Neuron (in vitro differentiated cells): ENCODE measurements around the gene DAB1.

Experiments
- H2AFZ ChIP-seq: one replicate; pipeline ENCODE4 v1.6.1; 2013; ENCODE audit warnings: low read depth, mild to moderate bottlenecking, inconsistent platforms, low read length, moderate library complexity
- H3K27me3 ChIP-seq: one replicate; pipeline ENCODE4 v1.6.1; 2013; ENCODE audit warnings: low read length; ENCODE audit not compliant: insufficient read depth
- H3K36me3 ChIP-seq: one replicate; pipeline ENCODE4 v1.6.1; 2013; ENCODE audit warnings: low read length; ENCODE audit not compliant: insufficient read depth
- H3K4me1 ChIP-seq: one replicate; pipeline ENCODE4 v1.6.1; 2013; ENCODE audit warnings: low read length; ENCODE audit not compliant: insufficient read depth
- H3K4me3 ChIP-seq: 2 replicates; pipeline ENCODE4 v1.5.1; 2013; ENCODE audit warnings: mild to moderate bottlenecking, low read length, moderate library complexity
- H3K9me3 ChIP-seq: one replicate; pipeline ENCODE4 v1.6.1; 2013; ENCODE audit warnings: low read length

The DAB1 gene

DNA sequence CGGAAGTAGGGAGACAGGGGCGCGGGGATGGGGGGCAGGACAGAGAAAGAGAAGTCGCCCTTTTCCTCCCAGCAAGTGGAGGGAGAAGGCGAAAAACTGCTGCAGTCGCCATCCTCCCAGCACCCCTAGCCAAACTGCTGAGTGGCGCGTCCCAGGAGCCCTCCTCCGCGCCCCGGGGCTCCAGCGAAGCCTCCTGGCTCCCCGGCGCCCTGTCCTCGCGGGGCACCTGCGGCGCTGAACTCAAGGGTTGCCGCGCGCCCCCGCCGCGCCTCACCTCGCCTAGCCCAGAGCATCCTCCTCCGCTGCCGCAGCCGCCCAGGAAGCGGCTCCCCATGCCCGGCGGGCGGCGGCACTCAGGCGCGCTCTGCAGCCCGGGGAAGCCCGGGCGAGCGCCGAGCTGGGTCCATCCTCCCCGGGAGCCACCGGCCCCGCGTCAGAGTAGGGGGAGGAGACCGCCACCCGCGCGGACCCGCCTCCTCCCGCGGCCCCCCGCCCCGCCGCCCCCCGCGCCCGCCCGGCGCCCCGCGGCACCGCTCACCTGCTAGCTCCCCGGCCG is at the start of gene DAB1:
Gene DAB1 (minus strand): TSS at position 405 of the 556 bp plus-strand sequence. CDS start 133,030 bp downstream, outside the sequence.
- Histone ChIP-seq H3K36me3 (no peaks in the 10 kb centered on the region), H3K27me3 (no peaks in the 10 kb centered on the region), H3K4me3 (peak within 1 kb of the TSS; percentile 80), H3K9me3 (no peaks in the 10 kb centered on the region), H3K4me1 (peaks cover 11% of the 10 kb centered on the region), H2AFZ (peak within 1 kb of the TSS; percentile 89)

DNA sequence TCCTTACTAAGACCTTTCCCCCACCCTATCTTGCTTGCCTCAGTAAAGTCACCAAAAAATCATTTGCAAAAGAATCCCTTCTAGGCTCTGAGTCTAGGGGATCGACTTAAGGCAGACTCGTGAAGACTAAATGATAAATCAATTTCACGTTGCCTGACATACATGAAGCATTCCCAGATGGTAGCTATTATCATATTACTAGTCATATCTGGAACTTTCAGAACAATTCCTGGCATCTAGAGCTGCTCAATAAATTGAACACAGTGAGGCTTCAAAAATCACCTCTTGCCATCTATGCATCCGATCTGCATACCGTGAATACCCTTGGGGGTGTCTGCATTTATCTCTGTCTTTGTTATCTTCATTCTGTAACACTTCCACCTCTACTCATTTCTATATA is 49.6 kb upstream of the DAB1 start:
- Histone ChIP-seq H3K9me3 (peaks cover 2% of the 10 kb centered on the region), H2AFZ (no peak overlapping the region), H3K27me3 (no peaks in the 10 kb centered on the region), H3K36me3 (no peaks in the 10 kb centered on the region), H3K4me1 (no peaks in the 10 kb centered on the region), H3K4me3 (no peak overlapping the region)

DNA sequence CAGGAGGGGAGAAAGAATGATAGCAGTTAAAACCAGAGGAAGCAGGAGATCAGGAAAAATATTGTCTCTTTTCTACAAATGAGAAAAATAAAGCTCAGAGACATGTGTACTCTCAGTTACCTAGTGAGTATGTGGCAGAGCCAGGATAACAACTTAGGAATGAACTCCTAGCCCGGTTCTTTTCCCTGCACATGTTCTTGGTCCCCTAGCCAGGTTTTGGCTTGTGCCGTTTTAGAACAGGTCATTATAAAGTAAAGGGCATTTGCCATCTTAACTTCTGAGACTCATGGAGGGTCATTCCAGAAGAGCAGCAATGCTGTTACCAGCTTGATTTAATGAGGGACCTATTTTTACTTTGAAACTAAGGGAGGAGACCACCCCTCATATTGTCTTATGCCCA is 48.1 kb upstream of the DAB1 start:
- no peaks in the 10 kb centered on the region for H3K36me3 ChIP-seq
- H3K27me3 ChIP-seq, result no peaks in the 10 kb centered on the region
- no peaks in the 10 kb centered on the region for H3K4me1 ChIP-seq
- H2AFZ ChIP-seq, result no peak overlapping the region
- peaks cover 2% of the 10 kb centered on the region for H3K9me3 ChIP-seq
- H3K4me3 ChIP-seq, result no peak overlapping the region

GRCh38 chr1:57470036-57470435 is 46.2 kb upstream of the DAB1 start:
- peaks cover 2% of the 10 kb centered on the region for H3K9me3 ChIP-seq
- H3K4me3 ChIP-seq, result no peak overlapping the region
- peaks cover under 1% of the 10 kb centered on the region for H3K4me1 ChIP-seq
- no peaks in the 10 kb centered on the region for H3K36me3 ChIP-seq
- H3K27me3 ChIP-seq, result no peaks in the 10 kb centered on the region
- H2AFZ ChIP-seq, result no peak overlapping the region

DNA sequence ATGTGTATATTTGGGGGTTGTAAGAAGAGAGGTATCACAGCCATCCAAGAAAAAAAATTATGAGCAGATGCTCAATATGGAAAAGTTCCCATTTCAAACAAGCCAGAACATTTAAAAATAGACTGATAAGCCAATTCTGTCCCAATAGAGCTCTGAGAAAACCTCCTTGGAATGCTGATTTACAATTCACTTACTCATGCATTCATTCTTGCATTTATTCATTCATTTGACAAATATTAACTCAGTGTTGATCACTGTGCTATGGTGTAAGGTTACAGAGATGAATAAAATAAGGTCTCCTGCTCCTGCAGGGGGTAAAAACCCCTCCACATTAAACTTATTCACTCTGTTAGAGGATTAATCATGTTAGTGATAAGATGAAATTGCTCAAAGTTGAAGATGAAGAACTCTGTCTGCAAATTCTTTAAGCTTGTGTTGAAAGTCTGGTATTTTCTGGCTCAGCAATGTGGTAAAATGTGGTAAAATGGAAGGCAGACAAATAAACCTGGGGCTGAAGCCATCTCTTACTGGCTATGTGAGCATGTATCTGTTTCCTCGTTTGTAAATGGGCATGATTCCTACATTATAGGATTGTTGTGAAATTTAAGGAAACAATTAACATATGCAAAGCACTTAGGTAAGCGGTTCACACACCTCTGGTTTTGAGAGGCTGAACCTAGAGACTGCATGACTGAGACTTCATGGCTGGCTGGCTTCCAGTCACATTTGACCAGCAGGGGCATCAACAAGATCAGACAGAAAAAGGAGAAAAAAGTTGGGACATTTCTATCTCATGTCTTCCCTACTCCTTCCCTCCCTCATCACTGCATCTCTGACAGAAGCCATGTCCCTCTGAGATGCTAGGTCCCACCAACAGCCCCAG is 45.0 kb upstream of the DAB1 start:
- Histone ChIP-seq H3K4me3 (no peak overlapping the region), H2AFZ (no peak overlapping the region), H3K36me3 (no peaks in the 10 kb centered on the region), H3K4me1 (peaks cover 3% of the 10 kb centered on the region), H3K27me3 (no peaks in the 10 kb centered on the region), H3K9me3 (peaks cover 2% of the 10 kb centered on the region)

DNA sequence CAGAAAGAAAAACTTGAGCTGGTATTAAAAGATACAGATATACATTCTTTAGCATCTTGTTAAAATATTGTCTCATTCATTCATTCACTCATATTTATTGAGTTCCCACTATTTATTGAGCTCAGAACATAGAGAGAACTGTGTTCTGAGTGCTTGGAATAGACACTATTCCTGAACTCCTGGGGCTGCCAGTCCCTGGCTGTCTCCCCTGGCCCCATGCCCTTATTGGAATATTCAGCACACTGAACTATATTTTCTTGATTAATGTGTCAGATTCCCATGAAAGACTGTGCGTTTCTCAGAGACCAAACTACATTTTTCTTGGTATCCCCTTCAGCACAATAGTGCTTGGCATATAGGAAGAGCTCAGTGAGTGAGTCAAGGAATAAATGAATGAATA is 44.0 kb upstream of the DAB1 start:
- Histone ChIP-seq H3K9me3 (peaks cover 2% of the 10 kb centered on the region), H3K36me3 (no peaks in the 10 kb centered on the region), H3K4me1 (peaks cover 5% of the 10 kb centered on the region), H3K27me3 (no peaks in the 10 kb centered on the region), H3K4me3 (no peak overlapping the region), H2AFZ (no peak overlapping the region)

GRCh38 chr1:57464756-57465155 is 40.9 kb upstream of the DAB1 start:
- no peak overlapping the region for H2AFZ ChIP-seq
- no peaks in the 10 kb centered on the region for H3K27me3 ChIP-seq
- H3K4me1 ChIP-seq, result peaks cover 5% of the 10 kb centered on the region
- no peaks in the 10 kb centered on the region for H3K9me3 ChIP-seq
- H3K4me3 ChIP-seq, result no peak overlapping the region
- no peaks in the 10 kb centered on the region for H3K36me3 ChIP-seq

GRCh38 chr1:57463343-57463742 is 39.5 kb upstream of the DAB1 start:
- no peak overlapping the region for H2AFZ ChIP-seq
- peaks cover 5% of the 10 kb centered on the region for H3K4me1 ChIP-seq
- H3K36me3 ChIP-seq, result no peaks in the 10 kb centered on the region
- no peaks in the 10 kb centered on the region for H3K27me3 ChIP-seq
- H3K9me3 ChIP-seq, result no peaks in the 10 kb centered on the region
- H3K4me3 ChIP-seq, result no peak overlapping the region

DNA sequence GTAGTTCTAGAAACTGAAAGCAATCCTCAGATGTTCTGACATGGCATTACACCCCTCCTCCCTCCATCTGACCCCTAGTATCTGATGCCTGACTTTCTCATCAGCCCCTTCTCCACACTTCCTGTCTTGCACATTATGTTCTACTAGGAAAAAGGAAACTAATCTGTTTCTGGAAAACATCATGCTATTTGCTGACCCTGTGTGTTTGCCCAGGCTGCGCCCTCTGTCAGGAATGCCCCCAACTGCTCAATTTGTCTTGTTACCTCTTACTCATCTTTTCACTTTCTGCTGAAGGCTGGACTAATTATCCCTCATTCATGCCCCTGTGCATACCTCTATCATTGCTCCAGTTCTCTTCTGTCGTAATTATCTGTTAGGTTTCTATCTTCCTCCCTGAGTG is 37.5 kb upstream of the DAB1 start:
- H2AFZ ChIP-seq, result no peak overlapping the region
- H3K27me3 ChIP-seq, result no peaks in the 10 kb centered on the region
- H3K36me3 ChIP-seq, result no peaks in the 10 kb centered on the region
- H3K9me3 ChIP-seq, result no peaks in the 10 kb centered on the region
- peaks cover 5% of the 10 kb centered on the region for H3K4me1 ChIP-seq
- H3K4me3 ChIP-seq, result no peak overlapping the region

DNA sequence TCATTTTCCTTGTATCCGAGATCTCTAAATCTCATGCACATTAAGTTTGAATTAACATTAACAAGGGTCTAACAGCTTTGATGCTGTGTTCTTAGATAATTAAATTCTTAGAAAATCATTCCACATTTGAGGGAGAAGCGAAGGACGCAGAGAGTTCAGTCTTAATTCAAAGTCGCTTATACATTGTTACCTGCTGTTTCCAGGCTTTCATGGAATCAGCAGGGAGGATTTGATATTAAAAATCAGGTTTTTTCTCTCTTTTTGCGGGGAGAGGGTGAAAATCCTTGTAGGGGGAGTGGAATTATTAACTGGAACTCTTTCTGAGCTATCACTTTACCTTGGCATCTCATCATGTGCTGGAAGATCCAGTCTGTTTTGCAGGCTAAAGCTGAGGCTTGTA is 27.7 kb upstream of the DAB1 start:
- H2AFZ ChIP-seq, result no peak overlapping the region
- H3K9me3 ChIP-seq, result no peaks in the 10 kb centered on the region
- H3K27me3 ChIP-seq, result no peaks in the 10 kb centered on the region
- H3K4me3 ChIP-seq, result no peak overlapping the region
- H3K36me3 ChIP-seq, result no peaks in the 10 kb centered on the region
- no peaks in the 10 kb centered on the region for H3K4me1 ChIP-seq

- no peaks in the 10 kb centered on the region for H3K36me3 ChIP-seq
These were observed 27.1 kb upstream of the DAB1 start for GRCh38 chr1:57450981-57451380.

DNA sequence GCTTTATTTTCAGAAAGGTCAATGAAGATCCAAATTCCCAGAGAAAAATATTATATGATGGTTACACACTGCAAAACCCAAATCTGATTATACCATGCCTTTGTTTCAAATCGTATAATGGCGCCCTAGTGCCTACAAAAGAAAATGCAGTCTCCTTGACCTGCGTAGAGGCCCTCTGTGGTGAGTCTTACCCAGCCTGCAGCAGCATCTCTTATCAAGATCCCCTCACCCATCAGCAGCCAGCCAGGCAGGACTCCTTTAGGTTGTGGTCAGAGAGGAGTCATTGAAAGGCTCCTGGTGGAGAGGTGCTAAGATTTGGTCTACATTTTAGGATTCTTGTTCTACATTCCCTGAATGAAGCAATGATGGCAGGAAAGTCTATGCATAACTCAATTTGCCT is 23.7 kb upstream of the DAB1 start:
- no peaks in the 10 kb centered on the region for H3K4me1 ChIP-seq
- H2AFZ ChIP-seq, result no peak overlapping the region
- no peaks in the 10 kb centered on the region for H3K27me3 ChIP-seq
- H3K4me3 ChIP-seq, result no peak overlapping the region
- no peaks in the 10 kb centered on the region for H3K9me3 ChIP-seq
- H3K36me3 ChIP-seq, result no peaks in the 10 kb centered on the region

More at GRCh38 chr1:57450981-57451380, 27.1 kb upstream of the DAB1 start:
- H3K9me3 ChIP-seq, result no peaks in the 10 kb centered on the region
- no peaks in the 10 kb centered on the region for H3K27me3 ChIP-seq
- H3K4me1 ChIP-seq, result no peaks in the 10 kb centered on the region
- no peak overlapping the region for H2AFZ ChIP-seq
- no peak overlapping the region for H3K4me3 ChIP-seq

DNA sequence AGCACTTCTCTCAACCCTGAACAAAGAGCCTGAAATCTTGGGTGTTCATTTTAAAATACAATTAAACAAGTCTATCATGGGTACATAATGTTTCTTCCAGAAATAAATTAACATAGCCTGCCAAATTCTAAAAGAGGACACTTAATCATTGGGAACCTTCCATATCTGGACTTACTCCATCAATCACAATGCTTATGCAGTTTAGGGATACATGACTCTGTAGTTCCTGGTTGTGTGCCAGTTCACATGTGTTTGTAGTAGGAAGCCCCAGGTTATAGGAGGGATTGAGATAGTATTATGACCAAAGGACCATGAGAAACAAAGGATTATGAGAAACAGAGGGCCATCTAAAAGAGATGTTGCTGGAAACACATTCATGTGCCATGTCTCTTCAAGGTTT is 19.1 kb upstream of the DAB1 start:
- H3K27me3 ChIP-seq, result no peaks in the 10 kb centered on the region
- H3K36me3 ChIP-seq, result no peaks in the 10 kb centered on the region
- no peak overlapping the region for H2AFZ ChIP-seq
- H3K4me3 ChIP-seq, result no peak overlapping the region
- peaks cover 4% of the 10 kb centered on the region for H3K4me1 ChIP-seq
- no peaks in the 10 kb centered on the region for H3K9me3 ChIP-seq
